Hepatocyte (in vitro differentiated cells): Measurements from ENCODE around the gene SEC61B. TPM values are rescaled to one million over a fixed set of nuclear protein-coding genes. Genes with fewer than 3 reads are reported as not detected.

ENCODE experiments used
- DNase-seq: peaks from one replicate; pipeline ENCODE4 v3.0.0-alpha.2; 2016; ENCODE audit warnings: low spot score
- H2AFZ ChIP-seq: fragments of 200-600 bp; sonication (generic); 2 replicates; pipeline ENCODE4 v1.6.0; 2016; ENCODE audit warnings: antibody characterized with exemption, mild to moderate bottlenecking
- H3K27ac ChIP-seq: fragments of 200-600 bp; sonication (generic); 2 replicates; pipeline ENCODE4 v1.5.1; 2016; ENCODE audit warnings: mild to moderate bottlenecking
- H3K27me3 ChIP-seq: fragments of 200-600 bp; sonication (generic); 2 replicates; pipeline ENCODE4 v1.6.1; 2016
- H3K36me3 ChIP-seq: fragments of 200-600 bp; sonication (generic); replicated peaks from 2 replicates; pipeline ENCODE4 v1.5.1; 2016; ENCODE audit warnings: low read depth; ENCODE audit not compliant: insufficient read depth
- H3K4me1 ChIP-seq: fragments of 200-600 bp; sonication (generic); 2 replicates; pipeline ENCODE4 v1.5.1; 2016; ENCODE audit warnings: mild to moderate bottlenecking, moderate library complexity; ENCODE audit not compliant: insufficient read depth
- H3K4me2 ChIP-seq: fragments of 200-600 bp; sonication (generic); 2 replicates; pipeline ENCODE4 v1.6.0; 2016
- H3K4me3 ChIP-seq: fragments of 200-600 bp; sonication (generic); 2 replicates; pipeline ENCODE4 v1.5.1; 2016; ENCODE audit warnings: mild to moderate bottlenecking
- H3K79me2 ChIP-seq: fragments of 200-600 bp; sonication (generic); 2 replicates; pipeline ENCODE4 v1.6.0; 2017; ENCODE audit warnings: mild to moderate bottlenecking
- H3K9me2 ChIP-seq: fragments of 200-600 bp; sonication (generic); replicated peaks from 2 replicates; pipeline ENCODE4 v1.6.0; 2017; ENCODE audit warnings: mild to moderate bottlenecking; ENCODE audit not compliant: insufficient read depth
- H3K9me3 ChIP-seq: fragments of 200-600 bp; sonication (generic); 2 replicates; pipeline ENCODE4 v1.5.1; 2016; ENCODE audit warnings: low read depth, mild to moderate bottlenecking
- H4K20me1 ChIP-seq: fragments of 200-600 bp; sonication (generic); 2 replicates; pipeline ENCODE4 v1.6.0; 2016; ENCODE audit warnings: mild to moderate bottlenecking; ENCODE audit not compliant: insufficient read depth, poor library complexity, severe bottlenecking
- CTCF ChIP-seq: fragments of 200-600 bp; sonication (generic); IDR thresholded peaks from 2 replicates; pipeline ENCODE4 v1.5.1; 2016; ENCODE audit warnings: antibody characterized with exemption, mild to moderate bottlenecking; ENCODE audit not compliant: poor library complexity
- EZH2 ChIP-seq: fragments of 200-600 bp; sonication (generic); IDR thresholded peaks from 2 replicates; pipeline ENCODE4 v1.6.1; 2016; ENCODE audit warnings: antibody characterized with exemption, mild to moderate bottlenecking, borderline replicate concordance
- EZH2phosphoT487 ChIP-seq: fragments of 200-600 bp; sonication (generic); IDR thresholded peaks from one replicate; pipeline ENCODE4 v1.6.1; 2018; ENCODE audit warnings: antibody characterized with exemption, mild to moderate bottlenecking, low read depth, moderate library complexity; ENCODE audit not compliant: unreplicated experiment, severe bottlenecking
- WGBS: methylation state at CpG from one replicate; pipeline ENCODE4 v1.1.6; 2016; ENCODE audit warnings: low lambda C conversion rate; ENCODE audit errors: missing lambda C conversion rate; 5-methylcytosine and 5-hydroxymethylcytosine counted together
- polyA plus RNA-seq: library from polyadenylated mRNA; unstranded; fragments of >200 nt; fragmentation: Nextera tagmentation; extraction: Ambion mirVana; gene quantifications from 2 replicates; pipeline ENCODE4 v1.2.1, GENCODE V29; 2016
- total RNA-seq: library from RNA; depleted of rRNA; stranded (reverse); fragments of >200 nt; gene quantifications from 2 replicates; pipeline ENCODE4 v1.2.3, GENCODE V29; 2014

The SEC61B gene
- total and polyA plus RNA-seq, 2 experiments from 2014 or later, result 145 to 365 TPM

- no peak overlapping the region for H3K4me3 ChIP-seq
- no peaks in the 10 kb centered on the region for H4K20me1 ChIP-seq
- no peaks in the 10 kb centered on the region for H3K79me2 ChIP-seq
- no peaks in the 10 kb centered on the region for H3K27me3 ChIP-seq
- no peaks in the 10 kb centered on the region for H3K4me1 ChIP-seq
- no peak overlapping the region for H3K27ac ChIP-seq
- no peak for DNase-seq
- H3K36me3 ChIP-seq, result no peaks in the 10 kb centered on the region
- no peaks in the 10 kb centered on the region for H3K9me3 ChIP-seq
- H3K4me2 ChIP-seq, result no peak overlapping the region
- TF ChIP-seq CTCF, result no peak
- TF ChIP-seq EZH2, result no peak
- no peak for TF ChIP-seq EZH2phosphoT487
- H3K9me2 ChIP-seq, result no peaks in the 10 kb centered on the region
- no peak overlapping the region for H2AFZ ChIP-seq
Observed at GRCh38 chr9:99249619-99250018, 27.5 kb downstream of the SEC61B start.

DNA sequence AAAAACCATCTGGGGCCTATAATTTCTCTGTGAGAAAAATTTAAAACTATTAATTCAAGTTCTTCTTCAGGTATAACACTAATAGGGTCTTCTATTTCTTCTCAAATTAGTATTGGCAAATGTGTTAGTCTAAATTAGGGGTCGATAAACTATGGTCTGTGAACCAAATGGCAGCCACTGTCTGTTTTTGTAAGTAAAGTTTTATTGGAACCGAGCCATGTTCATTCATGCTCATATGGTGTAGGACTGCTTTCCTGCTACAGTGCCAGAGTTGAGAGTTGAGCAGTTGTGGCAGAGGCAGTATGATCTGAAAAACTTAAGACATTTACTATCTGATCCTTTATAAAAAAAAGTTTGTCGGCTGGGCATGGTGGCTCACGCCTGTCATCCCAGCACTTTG lies 29.1 kb downstream of the SEC61B start:
- Histone ChIP-seq H3K27ac (no peak overlapping the region), H3K4me1 (no peaks in the 10 kb centered on the region), H3K9me3 (no peaks in the 10 kb centered on the region), H3K27me3 (no peaks in the 10 kb centered on the region), H3K79me2 (no peaks in the 10 kb centered on the region), H3K9me2 (no peaks in the 10 kb centered on the region), H3K36me3 (no peaks in the 10 kb centered on the region), H3K4me2 (no peak overlapping the region), H3K4me3 (no peak overlapping the region), H2AFZ (no peak overlapping the region), H4K20me1 (no peaks in the 10 kb centered on the region)
- no peak for DNase-seq
- TF ChIP-seq EZH2phosphoT487, result no peak
- TF ChIP-seq CTCF, result no peak
- TF ChIP-seq EZH2, result no peak
- WGBS, result 95% methylated on average over 4 of the region's 4 CpGs

DNA sequence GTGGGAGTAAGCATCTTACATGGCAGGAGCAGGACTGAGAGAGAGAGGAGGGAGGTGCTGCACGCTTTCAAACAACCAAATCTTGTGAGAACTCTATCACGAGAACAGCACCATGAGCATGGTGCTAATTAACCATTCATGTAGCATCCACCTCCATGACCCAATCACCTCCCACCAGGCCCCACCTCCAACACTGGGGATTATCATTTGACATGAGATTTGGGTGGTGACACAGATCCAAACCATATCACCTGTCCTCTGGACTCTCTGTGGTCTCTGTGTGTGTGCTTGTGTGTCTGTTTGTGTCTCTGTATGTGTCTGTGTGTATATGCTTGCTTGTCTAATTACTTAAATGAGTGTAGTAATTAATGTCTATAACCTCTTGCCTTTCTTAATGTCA lies 31.1 kb downstream of the SEC61B start:
- no peaks in the 10 kb centered on the region for H3K4me1 ChIP-seq

More for the DNA sequence above, 31.1 kb downstream of the SEC61B start:
- no peaks in the 10 kb centered on the region for H3K27me3 ChIP-seq
- WGBS, result 87% methylated on average over 2 of the region's 2 CpGs
- H3K36me3 ChIP-seq, result no peaks in the 10 kb centered on the region
- H3K9me2 ChIP-seq, result no peaks in the 10 kb centered on the region
- no peak overlapping the region for H3K4me2 ChIP-seq
- H2AFZ ChIP-seq, result no peak overlapping the region
- TF ChIP-seq CTCF (no peak), EZH2 (no peak), EZH2phosphoT487 (no peak)
- no peak overlapping the region for H3K4me3 ChIP-seq
- H3K27ac ChIP-seq, result no peak overlapping the region
- H4K20me1 ChIP-seq, result no peaks in the 10 kb centered on the region
- DNase-seq, result no peak
- H3K79me2 ChIP-seq, result no peaks in the 10 kb centered on the region
- H3K9me3 ChIP-seq, result no peaks in the 10 kb centered on the region
